Loucy (cell line): ENCODE measurements around the gene RTEL1.
A peak's percentile ranks its signal among the peaks of the same experiment; 100 is the strongest.

ENCODE experiments used
- H2AFZ ChIP-seq: fragments of 200-600 bp; sonication (generic); 2 replicates; pipeline ENCODE4 v1.6.0; 2016; ENCODE audit warnings: antibody characterized with exemption, mild to moderate bottlenecking, low read length, moderate library complexity
- H3F3A ChIP-seq: fragments of 200-600 bp; 2 replicates; pipeline ENCODE4 v1.6.0; 2016; ENCODE audit warnings: antibody characterized with exemption, low read depth, mild to moderate bottlenecking
- H3K27me3 ChIP-seq: fragments of 200-600 bp; sonication (generic); 2 replicates; pipeline ENCODE4 v1.6.1; 2014; ENCODE audit warnings: low read length, mild to moderate bottlenecking; ENCODE audit not compliant: insufficient read depth, poor library complexity, severe bottlenecking
- H3K36me3 ChIP-seq: fragments of 200-600 bp; sonication (generic); 2 replicates; pipeline ENCODE4 v1.6.1; 2016; ENCODE audit warnings: low read length; ENCODE audit not compliant: insufficient read depth
- H3K4me1 ChIP-seq: fragments of 200-600 bp; sonication (generic); 2 replicates; pipeline ENCODE4 v1.5.1; 2014; ENCODE audit warnings: low read length, mild to moderate bottlenecking; ENCODE audit not compliant: insufficient read depth, poor library complexity, severe bottlenecking
- H3K4me2 ChIP-seq: fragments of 200-600 bp; sonication (generic); 2 replicates; pipeline ENCODE4 v1.6.0; 2014; ENCODE audit warnings: antibody characterized with exemption, low read length, low read depth, mild to moderate bottlenecking; ENCODE audit not compliant: poor library complexity, severe bottlenecking
- H3K4me3 ChIP-seq: fragments of 200-600 bp; sonication (generic); 2 replicates; pipeline ENCODE4 v1.5.1; 2014; ENCODE audit warnings: low read length, mild to moderate bottlenecking, mixed read lengths; ENCODE audit not compliant: poor library complexity, severe bottlenecking
- H3K79me2 ChIP-seq: fragments of 200-600 bp; sonication (generic); 2 replicates; pipeline ENCODE4 v1.6.1; 2014; ENCODE audit warnings: low read length; ENCODE audit not compliant: insufficient read depth
- H3K9ac ChIP-seq: fragments of 200-600 bp; sonication (generic); 2 replicates; pipeline ENCODE4 v1.6.0; 2014; ENCODE audit warnings: mild to moderate bottlenecking, low read depth, low read length, moderate library complexity; ENCODE audit not compliant: poor library complexity, severe bottlenecking
- H3K9me2 ChIP-seq: fragments of 200-600 bp; sonication (generic); replicated peaks from 2 replicates; pipeline ENCODE4 v1.6.1; 2016; ENCODE audit warnings: low read depth, low read length, mixed read lengths
- H3K9me3 ChIP-seq: fragments of 200-600 bp; sonication (generic); 2 replicates; pipeline ENCODE4 v1.6.1; 2014; ENCODE audit warnings: mild to moderate bottlenecking, antibody characterized with exemption, low read length, low read depth; ENCODE audit not compliant: insufficient read depth
- H4K20me1 ChIP-seq: fragments of 200-600 bp; sonication (generic); 2 replicates; pipeline ENCODE4 v1.6.0; 2014; ENCODE audit warnings: antibody characterized with exemption, low read length, mild to moderate bottlenecking; ENCODE audit not compliant: insufficient read depth, poor library complexity, severe bottlenecking
- CTCF ChIP-seq: fragments of 200-600 bp; sonication (generic); conservative IDR thresholded peaks from 2 replicates; pipeline ENCODE4 v1.5.1; 2014; ENCODE audit warnings: mild to moderate bottlenecking, antibody characterized with exemption, low read length
- EZH2phosphoT487 ChIP-seq: fragments of 200-600 bp; IDR thresholded peaks from 2 replicates; pipeline ENCODE4 v1.6.1; 2018; ENCODE audit warnings: antibody characterized with exemption, mild to moderate bottlenecking, moderate library complexity, borderline replicate concordance

RTEL1 gene

GRCh38 chr20:63734111-63734945 is 76.2 kb downstream of the RTEL1 start:
- TF ChIP-seq CTCF (no peak), EZH2phosphoT487 (no peak)
- Histone ChIP-seq H3K4me1 (peaks cover 56% of the 10 kb centered on the region), H3K36me3 (peaks cover 25% of the 10 kb centered on the region; the same call in 1 of the 2 replicates)

GRCh38 chr20:63734946-63735858 is 77.1 kb downstream of the RTEL1 start:
- Histone ChIP-seq H3K27me3 (no peaks in the 10 kb centered on the region), H3K36me3 (peaks cover 25% of the 10 kb centered on the region; the same call in 1 of the 2 replicates), H3K4me3 (no peak overlapping the region), H4K20me1 (peaks cover 17% of the 10 kb centered on the region), H3K4me2 (peak overlapping the region; percentile 95), H3F3A (peaks cover 11% of the 10 kb centered on the region), H3K9ac (peak overlapping the region; percentile 98), H3K4me1 (peaks cover 47% of the 10 kb centered on the region), H3K79me2 (peaks cover 46% of the 10 kb centered on the region; the same call in 1 of the 2 replicates), H2AFZ (no peak overlapping the region), H3K9me3 (no peaks in the 10 kb centered on the region), H3K9me2 (no peaks in the 10 kb centered on the region)
- TF ChIP-seq CTCF (no peak), EZH2phosphoT487 (no peak)

More at GRCh38 chr20:63734111-63734945, 76.2 kb downstream of the RTEL1 start:
- Histone ChIP-seq H3K27me3 (no peaks in the 10 kb centered on the region), H4K20me1 (peaks cover 17% of the 10 kb centered on the region), H3F3A (peaks cover 14% of the 10 kb centered on the region), H3K9me3 (no peaks in the 10 kb centered on the region), H3K4me2 (no peak overlapping the region), H3K9me2 (no peaks in the 10 kb centered on the region), H3K79me2 (peaks cover 54% of the 10 kb centered on the region; the same call in 1 of the 2 replicates), H2AFZ (no peak overlapping the region), H3K4me3 (no peak overlapping the region), H3K9ac (no peak overlapping the region)

- H2AFZ ChIP-seq = no peak within 1 kb of the TSS
- no peaks in the 10 kb centered on the region for H3K9me3 ChIP-seq
- no peak; the same call in 1 of the 2 replicates for TF ChIP-seq CTCF
- no peak for TF ChIP-seq EZH2phosphoT487
- H3K36me3 ChIP-seq = peaks cover 25% of the 10 kb centered on the region; the same call in 1 of the 2 replicates
- peaks cover 5% of the 10 kb centered on the region; the same call in 1 of the 2 replicates for H3F3A ChIP-seq
- peaks cover 49% of the 10 kb centered on the region for H3K79me2 ChIP-seq
- H3K4me3 ChIP-seq = peak within 1 kb of the TSS; percentile 86
- H3K9ac ChIP-seq = peak within 1 kb of the TSS; percentile 98
- peaks cover 20% of the 10 kb centered on the region for H4K20me1 ChIP-seq
- peaks cover 41% of the 10 kb centered on the region for H3K4me1 ChIP-seq
- peak within 1 kb of the TSS; percentile 95 for H3K4me2 ChIP-seq
- H3K27me3 ChIP-seq = no peaks in the 10 kb centered on the region
- no peaks in the 10 kb centered on the region for H3K9me2 ChIP-seq
Measured at GRCh38 chr20:63735859-63736718, 78.0 kb downstream of the RTEL1 start, which contains the start of gene LIME1. LIME1 (plus strand) TSS chr20:63736664; CDS start chr20:63737550, 886 bp downstream.
